Measurements from ENCODE around the gene SUB1.
"Not testable (repeated sequence)": the region's sequence is repeated elsewhere in the genome, so short reads cannot be mapped to it uniquely, and the experiment has no call there.

Gene SUB1

GRCh38 chr5:32628049-32628844 lies 42.9 kb downstream of the SUB1 start:
- peak; percentile 38 for ATAC-seq
- TF ChIP-seq ZNF70 (CRISPR knock-in tag; IDR thresholded peaks at IDR 0.05) (no peak), ISL1 (CRISPR knock-in tag; IDR thresholded peaks at IDR 0.05) (peak; percentile 47), ZFP30 (CRISPR knock-in tag; IDR thresholded peaks at IDR 0.05) (no peak), PPARA (CRISPR knock-in tag; IDR thresholded peaks at IDR 0.05; ENCODE audit: borderline replicate concordance) (no peak), ZNF8 (CRISPR knock-in tag; IDR thresholded peaks at IDR 0.05) (no peak), CREB5 (CRISPR knock-in tag; IDR thresholded peaks at IDR 0.05; ENCODE audit: low read depth) (no peak), ZNF565 (CRISPR knock-in tag; conservative IDR thresholded peaks at IDR 0.05; ENCODE audit: low read depth) (no peak)

- ATAC-seq: peak; percentile 40
- TF ChIP-seq GLIS3 (CRISPR knock-in tag; IDR thresholded peaks at IDR 0.05) (no peak), TCF4 (CRISPR knock-in tag; IDR thresholded peaks at IDR 0.05; ENCODE audit: borderline replicate concordance) (no peak), SNAI2 (CRISPR knock-in tag; IDR thresholded peaks at IDR 0.05) (no peak), PATZ1 (CRISPR knock-in tag; IDR thresholded peaks at IDR 0.05; ENCODE audit: borderline replicate concordance) (no peak), ZNF70 (CRISPR knock-in tag; IDR thresholded peaks at IDR 0.05) (no peak)
Observed at GRCh38 chr5:32630867-32631491, 45.6 kb downstream of the SUB1 start.

- ATAC-seq: not testable (repeated sequence)
Observed at GRCh38 chr5:32633017-32633416, 47.7 kb downstream of the SUB1 start.

- TF ChIP-seq PPARA (CRISPR knock-in tag; IDR thresholded peaks at IDR 0.05; ENCODE audit: borderline replicate concordance): no peak
- no peak for ATAC-seq
Observed at GRCh38 chr5:32638309-32638708, 53.0 kb downstream of the SUB1 start.

GRCh38 chr5:32639943-32640342 lies 54.6 kb downstream of the SUB1 start:
- no peak for TF ChIP-seq POU6F1 (CRISPR knock-in tag; IDR thresholded peaks at IDR 0.05; ENCODE audit: borderline replicate concordance, low read depth)
- no peak for TF ChIP-seq ZFP30 (CRISPR knock-in tag; IDR thresholded peaks at IDR 0.05)
- no peak for TF ChIP-seq TSHZ2 (CRISPR knock-in tag; IDR thresholded peaks at IDR 0.05)
- no peak for ATAC-seq

GRCh38 chr5:32642276-32643002 lies 57.1 kb downstream of the SUB1 start:
- peak; percentile 52; the same call in 1 of the 2 replicates for TF ChIP-seq ISL1 (CRISPR knock-in tag; IDR thresholded peaks at IDR 0.05)
- no peak for TF ChIP-seq PATZ1 (CRISPR knock-in tag; IDR thresholded peaks at IDR 0.05; ENCODE audit: borderline replicate concordance)
- no peak for TF ChIP-seq ZC3H10 (CRISPR knock-in tag; IDR thresholded peaks at IDR 0.05)
- no peak for TF ChIP-seq RARB (CRISPR knock-in tag; IDR thresholded peaks at IDR 0.05)
- peak; percentile 80 for ATAC-seq
